GM12892 (cell line): ENCODE results near the gene MORC2.

Experiments used
- POLR2A ChIP-seq: IDR thresholded peaks from 2 replicates; pipeline ENCODE4 v1.6.1; 2011; ENCODE audit warnings: low read depth, low read length, control low read depth
- POLR2AphosphoS5 ChIP-seq: IDR thresholded peaks from 2 replicates; pipeline ENCODE4 v1.6.1; 2011; ENCODE audit warnings: low read depth, low read length, control low read depth
- TAF1 ChIP-seq: IDR thresholded peaks from 2 replicates; pipeline ENCODE4 v1.6.1; 2011; ENCODE audit warnings: low read depth, mild to moderate bottlenecking, control low read depth, low read length, borderline replicate concordance

DNA sequence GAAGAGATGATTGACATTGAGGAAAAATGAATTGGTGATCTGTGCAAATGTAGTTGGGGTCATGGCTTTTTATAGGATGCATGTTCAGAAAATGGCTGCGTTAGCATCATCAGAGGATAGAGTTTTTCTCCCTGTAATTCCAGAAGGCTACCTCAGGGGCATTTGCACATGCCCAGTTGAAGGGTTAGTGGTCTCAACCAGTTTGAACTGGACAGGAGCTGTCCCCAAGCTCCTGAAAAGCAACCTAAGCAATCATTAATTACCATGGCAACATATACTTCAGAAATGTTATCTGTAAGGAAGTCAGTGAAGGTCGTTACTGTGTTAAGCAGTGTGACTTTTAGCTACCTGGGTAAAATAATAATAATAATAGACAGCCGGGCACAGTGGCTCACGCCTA, 29.8 kb upstream of the MORC2 start:
- TF ChIP-seq POLR2A (no peak), POLR2AphosphoS5 (no peak), TAF1 (no peak)
